Spleen (tissue), 7 donors: Measurements from ENCODE around the gene EZH1.

Experiments used
- CTCF ChIP-seq, 11 experiments: fragments of 200-600 bp in 7 of 11; fragments of 450-650 bp in 4 of 11; sonication (generic) in 4 of 11; IDR thresholded peaks in 8 of 11; conservative IDR thresholded peaks in 3 of 11; 1 replicate in 7 of 11; 2 replicates in 4 of 11; pipeline versions ENCODE4 v1.4.0 to v1.8.0; 2016 to 2021; ENCODE audit warnings: antibody characterized with exemption in 11 of 11, inconsistent platforms in 4 of 11, mild to moderate bottlenecking in 1 of 11
- POLR2A ChIP-seq, 3 donors: fragments of 450-650 bp; IDR thresholded peaks; one replicate each; pipeline ENCODE4 v1.5.1; 2017; ENCODE audit warnings: antibody characterized with exemption in 3 of 3, mild to moderate bottlenecking in 1 of 3
- POLR2AphosphoS5 ChIP-seq, 3 donors: sonication (generic); formaldehyde crosslinking; IDR thresholded peaks; one replicate each; pipeline ENCODE4 v1.5.1; 2017; ENCODE audit warnings: antibody characterized with exemption in 3 of 3
- donor health status: DM: no; HTN: no; CAD: no; lungs with moderate emphysema.
- donor health status: DM: no; HTN: no; CAD: no.
- donor health status: DM: no; HTN: no; CAD: no.

- no peak for TF ChIP-seq POLR2AphosphoS5 (IDR thresholded peaks at IDR 0.05)
- no peak for TF ChIP-seq CTCF (IDR thresholded peaks at IDR 0.05 in 8 of 11, conservative IDR thresholded peaks at IDR 0.05 in 3 of 11)
- TF ChIP-seq POLR2A (IDR thresholded peaks at IDR 0.05), result no peak
These were observed 54.2 kb downstream of the EZH1 start for GRCh38 chr17:42690596-42690995.
